Neural progenitor cell (in vitro differentiated cells): Measurements from ENCODE around the gene YIF1B. TPM values are rescaled to one million over a fixed set of nuclear protein-coding genes. Genes with fewer than 3 reads are reported as not detected.

Experiments
- DNase-seq: peaks from one replicate; pipeline ENCODE4 v3.0.0-alpha.2; 2016; ENCODE audit warnings: low spot score
- H2AFZ ChIP-seq: fragments of 200-600 bp; sonication (generic); replicated peaks from 2 replicates; pipeline ENCODE4 v1.6.1; 2016; ENCODE audit warnings: antibody characterized with exemption
- H3F3A ChIP-seq: fragments of 200-600 bp; sonication (generic); 2 replicates; pipeline ENCODE4 v1.6.1; 2016; ENCODE audit warnings: antibody characterized with exemption, low read depth
- H3K27ac ChIP-seq: fragments of 200-600 bp; sonication (generic); 2 replicates; pipeline ENCODE4 v1.5.1; 2016; ENCODE audit warnings: mild to moderate bottlenecking
- H3K27me3 ChIP-seq: fragments of 200-600 bp; sonication (generic); 2 replicates; pipeline ENCODE4 v1.6.1; 2016; ENCODE audit warnings: mild to moderate bottlenecking, moderate library complexity
- H3K36me3 ChIP-seq: fragments of 200-600 bp; sonication (generic); 2 replicates; pipeline ENCODE4 v1.5.1; 2016
- H3K4me1 ChIP-seq: fragments of 200-600 bp; sonication (generic); 2 replicates; pipeline ENCODE4 v1.6.1; 2016; ENCODE audit warnings: mixed run types
- H3K4me2 ChIP-seq: fragments of 200-600 bp; sonication (generic); 2 replicates; pipeline ENCODE4 v1.6.1; 2016
- H3K4me3 ChIP-seq: fragments of 200-600 bp; sonication (generic); 2 replicates; pipeline ENCODE4 v1.5.1; 2016
- H3K79me2 ChIP-seq: fragments of 200-600 bp; sonication (generic); 2 replicates; pipeline ENCODE4 v1.6.1; 2016; ENCODE audit warnings: low read depth
- H3K9ac ChIP-seq: fragments of 200-600 bp; sonication (generic); 2 replicates; pipeline ENCODE4 v1.6.1; 2016
- H3K9me3 ChIP-seq: fragments of 200-600 bp; sonication (generic); 2 replicates; pipeline ENCODE4 v1.5.1; 2016; ENCODE audit warnings: low read depth
- H4K20me1 ChIP-seq: fragments of 200-600 bp; sonication (generic); 2 replicates; pipeline ENCODE4 v1.6.1; 2016; ENCODE audit warnings: low read depth
- H3K27ac Mint-ChIP-seq: 3 replicates; pipeline ENCODE4 v1.8.0; 2021; ENCODE audit warnings: mixed read lengths
- H3K27me3 Mint-ChIP-seq: 2 replicates; pipeline ENCODE4 v1.8.0; 2022; ENCODE audit warnings: low read depth, mild to moderate bottlenecking, inconsistent platforms, moderate library complexity, mixed read lengths; ENCODE audit not compliant: insufficient read depth
- H3K36me3 Mint-ChIP-seq: 3 replicates; pipeline ENCODE4 v1.8.0; 2021; ENCODE audit warnings: mixed read lengths
- H3K4me1 Mint-ChIP-seq: 3 replicates; pipeline ENCODE4 v1.8.0; 2021; ENCODE audit warnings: mixed read lengths
- H3K4me3 Mint-ChIP-seq: 3 replicates; pipeline ENCODE4 v1.8.0; 2021; ENCODE audit warnings: mild to moderate bottlenecking, moderate library complexity, mixed read lengths
- H3K9me3 Mint-ChIP-seq: 3 replicates; pipeline ENCODE4 v1.8.0; 2020; ENCODE audit warnings: mixed read lengths
- CTCF ChIP-seq: fragments of 200-600 bp; sonication (generic); IDR thresholded peaks from 2 replicates; pipeline ENCODE4 v1.5.1; 2017; ENCODE audit warnings: antibody characterized with exemption, mild to moderate bottlenecking
- EZH2 ChIP-seq: fragments of 200-600 bp; sonication (generic); IDR thresholded peaks from 2 replicates; pipeline ENCODE4 v1.6.1; 2017; ENCODE audit warnings: antibody characterized with exemption, mild to moderate bottlenecking, moderate library complexity
- EZH2phosphoT487 ChIP-seq: fragments of 200-600 bp; sonication (generic); IDR thresholded peaks from 2 replicates; pipeline ENCODE4 v1.6.1; 2017; ENCODE audit warnings: antibody characterized with exemption
- total RNA-seq: library from RNA; depleted of rRNA; stranded (reverse); fragments of >200 nt; gene quantifications from 2 replicates; pipeline ENCODE4 v1.2.3, GENCODE V29; 2015; ENCODE audit warnings: low replicate concordance

Gene YIF1B
- total RNA-seq, 1 donor from 2014 or later = 38.1 TPM

- Mint-ChIP-seq H3K4me3 (no peak overlapping the region), H3K36me3 (no peaks in the 10 kb centered on the region), H3K9me3 (no peaks in the 10 kb centered on the region), H3K27me3 (peaks cover 7% of the 10 kb centered on the region), H3K27ac (peak overlapping the region; percentile 47), H3K4me1 (peaks cover 4% of the 10 kb centered on the region)
- H3K9me3 ChIP-seq = no peaks in the 10 kb centered on the region
- H3K79me2 ChIP-seq = no peaks in the 10 kb centered on the region
- H3K4me2 ChIP-seq = no peak overlapping the region
- TF ChIP-seq CTCF = no peak
- no peak for TF ChIP-seq EZH2phosphoT487
- TF ChIP-seq EZH2 = no peak
- H3K27ac ChIP-seq = no peak overlapping the region
- no peak overlapping the region for H3K9ac ChIP-seq
- H3K36me3 ChIP-seq = no peaks in the 10 kb centered on the region
- H2AFZ ChIP-seq = no peak overlapping the region
- H4K20me1 ChIP-seq = no peaks in the 10 kb centered on the region
- no peak overlapping the region for H3K4me3 ChIP-seq
- H3F3A ChIP-seq = no peaks in the 10 kb centered on the region
- no peaks in the 10 kb centered on the region for H3K27me3 ChIP-seq
- DNase-seq = no peak
- no peaks in the 10 kb centered on the region for H3K4me1 ChIP-seq
These were observed 13.9 kb upstream of the YIF1B start for GRCh38 chr19:38329651-38330050.

- Histone ChIP-seq H3K9ac (no peak overlapping the region), H3K27ac (no peak overlapping the region), H2AFZ (no peak overlapping the region), H3K4me1 (peaks cover 2% of the 10 kb centered on the region), H3K9me3 (no peaks in the 10 kb centered on the region), H3K79me2 (no peaks in the 10 kb centered on the region), H3K4me3 (no peak overlapping the region), H3F3A (no peaks in the 10 kb centered on the region), H3K4me2 (no peak overlapping the region), H3K36me3 (no peaks in the 10 kb centered on the region), H4K20me1 (no peaks in the 10 kb centered on the region), H3K27me3 (peaks cover 3% of the 10 kb centered on the region)
- Mint-ChIP-seq H3K27ac (no peak overlapping the region), H3K27me3 (peaks cover 18% of the 10 kb centered on the region), H3K4me1 (peaks cover 4% of the 10 kb centered on the region), H3K4me3 (no peak overlapping the region), H3K36me3 (no peaks in the 10 kb centered on the region), H3K9me3 (no peaks in the 10 kb centered on the region)
- no peak for DNase-seq
- TF ChIP-seq EZH2phosphoT487 (no peak), EZH2 (no peak)
These were observed 10.8 kb upstream of the YIF1B start for GRCh38 chr19:38326591-38326990.

GRCh38 chr19:38324431-38324830, 8.7 kb upstream of the YIF1B start:
- Mint-ChIP-seq H3K27ac (no peak overlapping the region), H3K4me1 (peaks cover 4% of the 10 kb centered on the region), H3K36me3 (no peaks in the 10 kb centered on the region), H3K9me3 (no peaks in the 10 kb centered on the region), H3K4me3 (no peak overlapping the region), H3K27me3 (peaks cover 35% of the 10 kb centered on the region)
- DNase-seq = no peak
- peaks cover 12% of the 10 kb centered on the region for H3F3A ChIP-seq
- H3K4me1 ChIP-seq = peaks cover 17% of the 10 kb centered on the region
- no peak overlapping the region for H2AFZ ChIP-seq
- H3K9ac ChIP-seq = no peak overlapping the region
- no peak overlapping the region for H3K4me3 ChIP-seq
- no peak overlapping the region for H3K27ac ChIP-seq
- H3K4me2 ChIP-seq = no peak overlapping the region
- H4K20me1 ChIP-seq = no peaks in the 10 kb centered on the region
- no peaks in the 10 kb centered on the region for H3K79me2 ChIP-seq
- TF ChIP-seq EZH2phosphoT487 = no peak
- TF ChIP-seq CTCF = no peak
- no peak for TF ChIP-seq EZH2
- H3K36me3 ChIP-seq = no peaks in the 10 kb centered on the region
- peaks cover 25% of the 10 kb centered on the region for H3K27me3 ChIP-seq
- H3K9me3 ChIP-seq = no peaks in the 10 kb centered on the region

- Mint-ChIP-seq H3K9me3 (no peaks in the 10 kb centered on the region), H3K4me1 (peaks cover 4% of the 10 kb centered on the region), H3K27ac (no peak overlapping the region), H3K4me3 (no peak overlapping the region), H3K27me3 (peaks cover 45% of the 10 kb centered on the region), H3K36me3 (no peaks in the 10 kb centered on the region)
- DNase-seq = no peak
- H3K4me2 ChIP-seq = no peak overlapping the region
- H3K4me3 ChIP-seq = no peak overlapping the region
- H3K27me3 ChIP-seq = peaks cover 36% of the 10 kb centered on the region
- no peak overlapping the region for H3K27ac ChIP-seq
- H3K4me1 ChIP-seq = peaks cover 17% of the 10 kb centered on the region
- H3K36me3 ChIP-seq = no peaks in the 10 kb centered on the region
- H2AFZ ChIP-seq = no peak overlapping the region
- no peaks in the 10 kb centered on the region for H4K20me1 ChIP-seq
- no peaks in the 10 kb centered on the region for H3K79me2 ChIP-seq
- H3K9ac ChIP-seq = no peak overlapping the region
- no peaks in the 10 kb centered on the region for H3K9me3 ChIP-seq
- peaks cover 15% of the 10 kb centered on the region for H3F3A ChIP-seq
- TF ChIP-seq EZH2phosphoT487 (no peak), EZH2 (no peak), CTCF (no peak)
These were observed 7.5 kb upstream of the YIF1B start for GRCh38 chr19:38323291-38323690.
